Stimulated activated CD8-positive, alpha-beta memory T cell treated with anti-CD3 and anti-CD28 coated beads, Interleukin-7, amount 100 ng/mL, for 4 hours (primary cell): ENCODE results near the gene ASPG.
A peak's percentile ranks its signal among the peaks of the same experiment; 100 is the strongest.

Experiments used
- DNase-seq, 2 donors: peaks; one replicate each; pipeline ENCODE4 v3.0.0-alpha.2; 2020; ENCODE audit warnings: low read depth in 2 of 2

ASPG gene

GRCh38 chr14:104075530-104076151 lies 9.9 kb upstream of the ASPG start:
- no peak for DNase-seq

GRCh38 chr14:104076743-104077142 lies 8.8 kb upstream of the ASPG start:
- no peak for DNase-seq

GRCh38 chr14:104078031-104078455 lies 7.5 kb upstream of the ASPG start:
- DNase-seq, result peak; percentile 72

- no peak for DNase-seq
Measured at GRCh38 chr14:104080376-104081260, 4.9 kb upstream of the ASPG start.

GRCh38 chr14:104081261-104081835 lies 4.2 kb upstream of the ASPG start:
- no peak for DNase-seq

GRCh38 chr14:104081951-104082464 lies 3.5 kb upstream of the ASPG start:
- no peak for DNase-seq

- no peak for DNase-seq
Measured at GRCh38 chr14:104082807-104083206, 2.7 kb upstream of the ASPG start.

GRCh38 chr14:104084251-104085002 lies 1.1 kb upstream of the ASPG start:
- DNase-seq, result no peak

- no peak for DNase-seq
Measured at GRCh38 chr14:104085889-104086201, 345 bp downstream of the ASPG start.

GRCh38 chr14:104086210-104086660 lies 735 bp downstream of the ASPG start:
- DNase-seq, result no peak

- no peak for DNase-seq
Measured at GRCh38 chr14:104086661-104087461, 1.4 kb downstream of the ASPG start.

- DNase-seq, result no peak
Measured at GRCh38 chr14:104087505-104087904, 2.0 kb downstream of the ASPG start.

- no peak for DNase-seq
Measured at GRCh38 chr14:104087981-104088850, 2.7 kb downstream of the ASPG start.

- DNase-seq, result no peak
Measured at GRCh38 chr14:104090071-104090748, 4.7 kb downstream of the ASPG start.

- DNase-seq, result no peak
Measured at GRCh38 chr14:104091061-104091926, 5.8 kb downstream of the ASPG start.

- DNase-seq, result no peak
Measured at GRCh38 chr14:104091927-104092771, 6.6 kb downstream of the ASPG start.

GRCh38 chr14:104092931-104093365 lies 7.4 kb downstream of the ASPG start:
- no peak for DNase-seq
